Activated CD4-positive, alpha-beta T cell treated with anti-CD3 and anti-CD28 coated beads for 48 hours (primary cell): ENCODE measurements around the gene SPP2.

Experiments used
- DNase-seq: peaks from one replicate; pipeline ENCODE4 v3.0.0-alpha.2; 2020

The SPP2 gene

GRCh38 chr2:234044157-234044556 lies 6.3 kb upstream of the SPP2 start:
- DNase-seq, result no peak

GRCh38 chr2:234046521-234046920 lies 4.0 kb upstream of the SPP2 start:
- no peak for DNase-seq

GRCh38 chr2:234047361-234047760 lies 3.1 kb upstream of the SPP2 start:
- DNase-seq, result no peak

DNA sequence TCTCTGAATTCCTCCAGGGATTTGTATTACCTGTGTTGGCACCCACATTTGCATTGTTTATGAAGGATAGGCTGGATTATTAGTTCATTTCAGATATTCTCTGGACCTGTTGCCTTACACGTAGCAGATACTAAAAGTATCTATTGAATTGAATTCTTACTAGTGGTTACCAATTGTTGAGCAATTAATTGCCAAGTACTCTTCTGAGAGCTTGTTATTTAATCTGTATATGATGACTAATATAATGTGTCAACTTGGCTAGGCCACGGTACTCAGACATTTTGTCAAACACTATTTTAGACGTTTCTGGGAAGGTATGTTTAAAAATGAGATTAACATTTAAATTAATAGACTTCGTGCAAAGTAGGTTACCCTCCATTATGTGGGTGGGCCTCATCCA lies 2.5 kb upstream of the SPP2 start:
- no peak for DNase-seq

GRCh38 chr2:234051374-234052070 lies 1.0 kb downstream of the SPP2 start:
- no peak for DNase-seq

DNA sequence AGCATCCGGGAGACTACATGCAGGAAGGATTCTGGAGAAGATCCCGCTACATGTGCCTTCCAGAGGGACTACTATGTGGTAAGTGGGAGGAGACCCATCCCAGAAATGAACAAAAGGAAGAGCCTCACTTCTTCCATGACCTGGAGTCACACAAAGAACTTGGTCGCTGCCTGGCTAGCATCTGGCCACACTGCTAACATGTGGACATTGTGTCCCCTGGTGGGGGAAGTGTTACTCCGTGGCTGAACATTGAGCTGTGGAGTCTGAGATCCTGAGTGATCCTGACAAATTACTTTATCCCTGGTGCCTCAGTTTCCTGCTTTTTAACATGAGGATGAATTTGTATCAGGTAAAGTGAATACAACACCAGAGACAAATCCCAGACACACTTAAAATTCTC lies 8.4 kb downstream of the SPP2 start:
- no peak for DNase-seq

- DNase-seq, result no peak
These were observed 9.7 kb downstream of the SPP2 start for GRCh38 chr2:234060236-234060635.

DNA sequence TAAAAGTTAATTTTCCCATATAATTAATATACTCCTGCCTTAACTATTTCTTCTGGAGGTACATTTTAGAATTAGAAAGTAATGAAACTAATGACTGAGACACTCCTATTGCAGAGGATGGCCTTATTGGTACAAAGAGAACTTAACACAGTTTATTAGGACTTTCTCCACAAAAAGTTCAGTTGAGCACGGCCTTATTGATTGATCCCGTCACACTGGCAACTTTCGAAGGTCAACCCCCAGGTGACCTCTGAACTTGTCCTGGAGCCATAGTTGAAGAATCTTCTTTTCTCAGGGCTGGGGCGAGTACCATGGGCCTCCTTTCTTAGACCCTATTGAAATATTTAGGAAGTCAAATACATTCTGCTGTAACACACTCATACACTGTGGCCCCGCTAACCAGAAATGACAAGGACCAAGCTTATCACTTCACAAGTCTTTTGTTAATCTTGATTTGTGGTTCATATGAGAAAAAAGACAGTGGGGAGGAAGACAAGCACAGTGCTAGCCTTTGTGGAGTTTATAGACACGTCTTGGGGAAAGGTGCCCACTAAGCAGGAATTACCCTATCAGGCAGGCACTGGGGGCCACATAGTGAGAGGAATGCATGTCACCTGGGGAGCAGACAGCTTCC lies 11.2 kb downstream of the SPP2 start:
- DNase-seq, result no peak

DNA sequence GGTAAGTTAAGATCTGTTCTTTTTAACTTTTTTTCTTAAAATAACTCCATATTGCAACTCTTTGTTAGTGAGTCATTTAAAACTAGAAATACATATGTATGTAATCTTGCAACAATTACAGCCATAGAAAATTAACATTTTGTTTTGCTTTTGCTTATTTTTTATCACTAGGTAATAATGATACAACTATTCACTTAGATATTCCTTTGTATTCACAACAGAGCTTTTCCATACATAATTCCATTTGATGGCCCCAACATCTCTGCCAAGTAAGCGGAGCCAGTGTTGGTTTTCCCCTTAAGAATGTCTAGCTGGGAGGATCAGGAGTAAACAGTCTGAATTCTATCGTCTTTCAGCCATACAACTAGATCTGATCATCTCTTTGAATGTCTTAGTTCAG lies 16.1 kb downstream of the SPP2 start:
- DNase-seq, result no peak

- peak; percentile 5 for DNase-seq
These were observed 21.2 kb downstream of the SPP2 start for GRCh38 chr2:234071664-234072063.

- DNase-seq, result no peak
These were observed 22.0 kb downstream of the SPP2 start for GRCh38 chr2:234072454-234072853.

DNA sequence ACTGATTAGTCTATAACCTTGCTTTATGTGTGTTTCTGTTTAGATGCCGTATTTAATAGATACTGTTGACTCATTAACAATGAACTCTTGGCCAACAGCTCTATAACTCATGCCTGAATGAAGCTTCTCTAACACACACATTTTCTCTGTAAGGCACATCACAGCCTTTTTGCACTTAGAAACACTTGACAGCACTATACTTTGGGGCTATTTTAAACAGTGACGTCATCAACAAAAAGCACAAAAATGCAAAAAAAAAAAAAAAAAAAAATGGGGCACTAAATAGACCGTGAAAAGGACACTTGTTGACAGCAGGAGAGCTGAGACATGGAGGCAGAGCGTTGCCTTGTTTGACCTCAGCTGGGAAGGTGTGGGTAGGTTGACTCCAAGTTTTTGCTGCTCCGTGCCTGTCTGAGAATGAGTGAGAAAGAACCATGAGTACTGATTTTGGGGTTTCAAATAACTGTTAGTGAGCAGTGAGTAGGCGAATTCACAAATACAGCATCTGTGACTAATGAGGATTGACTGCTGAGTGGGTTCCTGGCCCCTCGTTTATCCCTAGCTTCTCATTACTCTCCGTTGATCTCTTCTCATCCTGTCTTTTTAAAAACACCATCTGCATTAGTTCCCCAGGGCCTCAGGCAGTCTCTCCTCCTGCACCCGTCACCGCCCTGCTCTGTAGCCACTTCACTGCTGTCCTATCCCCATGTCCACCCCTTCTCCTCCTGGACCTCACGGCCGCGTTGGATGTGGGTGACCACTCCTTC lies 24.4 kb downstream of the SPP2 start:
- DNase-seq, result no peak

GRCh38 chr2:234075518-234075915 lies 25.0 kb downstream of the SPP2 start:
- no peak for DNase-seq

GRCh38 chr2:234075947-234076346 lies 25.4 kb downstream of the SPP2 start:
- DNase-seq, result no peak

GRCh38 chr2:234076451-234076850 lies 25.9 kb downstream of the SPP2 start:
- DNase-seq, result no peak

GRCh38 chr2:234078129-234078528 lies 27.6 kb downstream of the SPP2 start:
- DNase-seq, result no peak

DNA sequence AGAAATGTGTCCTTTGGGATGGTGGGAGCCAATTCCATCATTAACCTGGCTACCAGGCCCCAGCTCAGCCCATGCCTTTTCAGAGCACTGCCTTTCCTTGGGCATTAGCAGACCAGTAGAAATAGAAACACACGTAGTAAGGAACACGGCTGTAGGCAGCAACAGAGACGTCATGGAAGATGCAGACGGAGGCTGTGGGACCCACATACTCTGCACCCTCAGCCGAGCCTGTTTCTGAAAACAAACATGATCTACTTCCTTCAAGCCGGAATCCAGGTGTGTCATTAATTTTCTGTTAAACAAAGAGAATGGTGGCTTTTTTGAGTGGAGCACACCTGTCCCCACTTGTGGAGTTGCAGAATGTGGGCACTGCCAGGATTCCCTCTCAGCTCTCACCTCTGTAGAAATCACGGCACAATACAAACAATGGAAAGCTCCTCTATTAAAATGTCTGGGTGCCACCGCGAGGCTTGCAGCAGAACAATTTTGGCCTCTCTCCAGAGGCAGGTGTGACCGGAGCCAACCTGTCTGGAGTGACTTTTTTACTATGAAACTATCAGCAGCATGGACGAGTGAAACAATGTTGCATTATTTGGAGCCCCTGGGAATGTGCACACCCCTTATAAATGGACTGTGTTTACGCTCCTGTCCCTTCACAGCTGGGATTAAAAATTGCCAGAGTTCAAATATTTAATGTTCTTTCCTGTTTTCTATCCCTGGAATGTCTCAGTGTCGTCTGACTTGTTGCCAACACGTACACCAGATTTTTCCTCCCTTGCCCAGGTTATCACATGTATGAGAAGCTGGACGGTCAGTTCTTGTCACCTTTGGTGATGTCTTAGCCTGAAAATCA lies 31.7 kb downstream of the SPP2 start:
- no peak for DNase-seq

DNA sequence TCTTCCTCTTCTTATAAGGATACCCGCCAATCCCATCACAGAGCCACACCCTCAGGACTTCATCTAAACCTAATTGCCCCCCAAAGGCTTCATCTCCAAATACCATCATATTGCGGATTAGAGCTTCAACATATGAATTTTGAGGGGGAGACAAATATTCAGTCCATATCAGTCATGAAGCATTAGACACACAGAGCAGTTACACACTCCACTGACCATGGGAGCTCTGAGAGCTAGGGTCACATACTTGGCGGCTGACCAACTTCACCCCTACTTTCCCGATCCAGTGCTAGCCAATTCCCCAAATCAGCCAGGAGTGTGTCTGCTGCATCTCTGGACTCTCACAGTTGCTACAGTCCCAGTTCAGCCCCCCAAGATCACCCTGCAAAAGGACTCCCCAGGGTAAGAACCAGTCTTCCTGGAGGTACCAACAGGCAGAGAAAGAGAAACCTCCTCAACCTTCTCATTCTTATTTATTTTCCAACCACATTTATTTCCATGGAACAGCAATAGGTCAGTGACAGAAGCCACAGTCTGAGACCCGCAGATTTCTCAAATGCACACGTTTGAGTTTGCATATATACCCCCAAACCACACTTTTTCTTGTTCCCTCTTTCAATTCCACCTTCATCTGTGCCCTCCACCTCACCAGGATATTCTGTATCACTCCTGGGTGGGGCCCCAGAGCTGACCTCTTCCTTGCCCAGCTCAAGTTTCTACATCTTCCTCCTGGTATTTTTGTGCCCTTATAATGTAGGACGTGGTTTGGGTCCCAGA lies 33.3 kb downstream of the SPP2 start:
- DNase-seq, result no peak

DNA sequence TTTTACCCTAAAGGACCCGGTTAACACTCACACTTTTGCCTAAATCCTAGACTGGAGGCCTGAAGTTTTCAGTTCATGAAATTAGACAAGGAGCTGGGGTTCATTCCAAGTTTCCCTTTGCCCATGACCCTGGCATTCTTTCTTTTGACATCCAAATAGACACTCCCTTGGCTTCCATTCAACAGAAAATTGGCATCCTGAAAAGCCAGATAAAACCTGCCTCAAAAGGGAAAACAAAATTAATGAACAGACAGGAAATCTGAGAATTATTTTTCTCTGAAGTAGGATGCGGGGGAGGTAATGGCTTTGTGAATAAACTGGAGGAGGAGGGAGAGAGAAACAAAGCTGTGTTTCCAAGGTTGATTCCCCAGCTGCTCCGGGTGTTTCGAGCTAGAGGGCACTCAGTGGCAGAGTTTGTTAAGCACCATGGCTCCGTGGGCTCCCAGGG lies 41.0 kb downstream of the SPP2 start:
- no peak for DNase-seq

DNA sequence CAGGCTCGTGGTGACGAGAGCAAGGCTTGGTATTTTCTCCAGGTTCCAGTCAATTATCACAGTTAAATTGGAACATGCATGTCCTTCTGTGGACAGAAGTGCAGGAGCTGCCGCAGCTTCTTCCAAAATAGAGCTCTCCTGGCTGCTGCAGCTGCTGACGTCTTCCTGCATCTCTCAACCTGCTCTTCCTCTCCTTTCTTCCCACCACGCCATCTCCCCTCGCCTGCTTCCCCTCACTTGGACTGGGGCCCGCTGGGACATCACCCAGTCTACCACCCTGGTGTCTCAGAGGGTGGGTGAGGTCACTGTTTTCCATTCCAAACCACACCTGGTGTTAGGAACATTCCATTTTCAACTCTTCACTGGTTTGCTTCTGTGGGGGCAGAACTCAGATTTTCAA lies 41.4 kb downstream of the SPP2 start:
- DNase-seq, result no peak

- no peak for DNase-seq
These were observed 41.8 kb downstream of the SPP2 start for GRCh38 chr2:234092344-234092743.

GRCh38 chr2:234095301-234095700 lies 44.8 kb downstream of the SPP2 start:
- DNase-seq, result no peak
